ENCODE results near the gene ACOX3.
"Not testable (repeated sequence)": the region's sequence is repeated elsewhere in the genome, so short reads cannot be mapped to it uniquely, and the experiment has no call there.

- TF ChIP-seq POLR2AphosphoS5, POLR2A, TAF1, SPI1 (IDR thresholded peaks at IDR 0.05; ENCODE audit: low read depth, low read length): not testable (repeated sequence)
Measured at GRCh38 chr4:8341281-8341680, 99.2 kb downstream of the ACOX3 start.

Measured in GM12891 (cell line).